SK-N-MC (cell line): Measurements from ENCODE around the gene MXRA5.
"Not testable (repeated sequence)": the region's sequence is repeated elsewhere in the genome, so short reads cannot be mapped to it uniquely, and the experiment has no call there.

Source experiments
- DNase-seq: peaks from one replicate; pipeline ENCODE4 v3.0.0-alpha.2; 2011; ENCODE audit warnings: low read depth, low spot score
- H3K27ac ChIP-seq: fragments of 200-600 bp; sonication (generic); 2 replicates; pipeline ENCODE4 v1.5.1; 2016; ENCODE audit warnings: mixed run types
- H3K36me3 ChIP-seq: fragments of 200-600 bp; sonication (generic); 2 replicates; pipeline ENCODE4 v1.6.1; 2017; ENCODE audit warnings: antibody characterized with exemption, low read length, mixed read lengths; ENCODE audit not compliant: insufficient read depth
- H3K4me3 ChIP-seq: fragments of 200-600 bp; sonication (generic); 2 replicates; pipeline ENCODE4 v1.5.1; 2016
- H3K9ac ChIP-seq: fragments of 200-600 bp; sonication (generic); 2 replicates; pipeline ENCODE4 v1.8.0; 2017; ENCODE audit warnings: mixed run types, mixed read lengths; ENCODE audit not compliant: insufficient read length
- H3K9me3 ChIP-seq: fragments of 200-600 bp; sonication (generic); 2 replicates; pipeline ENCODE4 v1.6.1; 2017; ENCODE audit warnings: low read depth, mild to moderate bottlenecking, antibody characterized with exemption, low read length, moderate library complexity, mixed read lengths
- EZH2 ChIP-seq: fragments of 200-600 bp; sonication (generic); IDR thresholded peaks from one replicate; pipeline ENCODE4 v1.6.1; 2017; ENCODE audit warnings: antibody characterized with exemption
- FOXP2 ChIP-seq: optimal IDR thresholded peaks from 2 replicates; pipeline ENCODE3; 2011; ENCODE audit warnings: mild to moderate bottlenecking, moderate library complexity; ENCODE audit not compliant: insufficient read depth; ENCODE audit errors: extremely low read length, control extremely low read depth
- POLR2AphosphoS5 ChIP-seq: IDR thresholded peaks from 2 replicates; pipeline ENCODE4 v1.6.1; 2012; ENCODE audit warnings: mild to moderate bottlenecking, low read depth, low read length, borderline replicate concordance

MXRA5 gene

DNA sequence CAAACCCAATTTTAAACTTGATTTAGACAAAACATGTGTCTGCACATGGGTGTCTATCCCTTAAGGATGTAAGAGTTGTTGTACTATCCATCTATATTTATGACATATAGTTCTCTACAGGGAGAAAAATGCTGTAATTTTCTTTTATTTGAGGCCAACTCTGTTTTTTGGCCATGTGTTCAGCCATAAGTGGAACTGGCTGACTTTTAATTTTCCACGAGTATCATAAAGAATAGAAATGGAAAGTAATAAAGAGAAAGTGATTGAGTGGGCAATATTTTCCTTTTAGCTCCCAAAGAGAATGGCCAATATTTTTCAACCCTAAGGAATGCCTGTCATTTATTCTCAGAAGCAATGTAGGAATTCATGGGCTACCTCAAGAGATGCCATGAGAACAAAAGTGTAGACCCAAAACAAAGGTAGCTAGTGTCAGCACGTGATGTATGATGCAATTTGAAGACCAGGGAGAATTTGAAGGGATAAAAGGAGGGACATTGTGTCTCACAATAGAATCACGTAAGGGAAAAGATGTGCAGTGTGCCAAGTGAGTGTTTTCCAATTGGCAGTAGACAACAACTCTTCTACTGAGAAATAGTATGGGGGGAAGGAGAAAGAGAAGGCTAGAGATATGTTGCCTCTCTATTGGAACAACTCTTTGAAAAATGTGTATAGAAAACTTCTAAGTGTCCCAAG is 27.8 kb upstream of the MXRA5 start:
- Histone ChIP-seq H3K4me3 (no peak overlapping the region), H3K9me3 (no peaks in the 10 kb centered on the region), H3K36me3 (no peaks in the 10 kb centered on the region), H3K27ac (no peak overlapping the region), H3K9ac (no peak overlapping the region)
- no peak for DNase-seq
- TF ChIP-seq POLR2AphosphoS5 (no peak), EZH2 (no peak), FOXP2 (no peak)

DNA sequence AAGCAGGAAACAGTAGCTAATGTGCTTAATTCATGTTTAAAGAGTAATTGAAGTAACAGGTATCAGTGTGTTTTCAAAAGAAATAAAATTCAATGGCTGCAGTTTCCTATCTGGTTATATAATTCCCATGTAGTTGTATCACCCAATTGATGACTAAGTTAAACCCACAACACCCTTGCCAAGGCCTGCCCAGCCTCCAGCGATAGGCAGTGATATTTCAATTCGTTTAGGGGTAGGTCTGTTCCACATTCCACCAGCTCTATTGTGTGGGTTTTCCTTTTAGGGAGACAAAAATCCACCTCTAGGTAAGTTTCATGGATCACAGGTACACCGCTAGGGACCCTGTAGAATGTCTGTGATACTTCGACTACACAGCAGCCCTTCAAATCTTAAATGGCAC is 24.7 kb upstream of the MXRA5 start:
- no peak overlapping the region for H3K9ac ChIP-seq
- H3K4me3 ChIP-seq, result no peak overlapping the region
- no peak for DNase-seq
- no peak overlapping the region for H3K27ac ChIP-seq
- no peak for TF ChIP-seq FOXP2
- TF ChIP-seq EZH2, result no peak
- no peak for TF ChIP-seq POLR2AphosphoS5
- no peaks in the 10 kb centered on the region for H3K36me3 ChIP-seq
- no peaks in the 10 kb centered on the region for H3K9me3 ChIP-seq

DNA sequence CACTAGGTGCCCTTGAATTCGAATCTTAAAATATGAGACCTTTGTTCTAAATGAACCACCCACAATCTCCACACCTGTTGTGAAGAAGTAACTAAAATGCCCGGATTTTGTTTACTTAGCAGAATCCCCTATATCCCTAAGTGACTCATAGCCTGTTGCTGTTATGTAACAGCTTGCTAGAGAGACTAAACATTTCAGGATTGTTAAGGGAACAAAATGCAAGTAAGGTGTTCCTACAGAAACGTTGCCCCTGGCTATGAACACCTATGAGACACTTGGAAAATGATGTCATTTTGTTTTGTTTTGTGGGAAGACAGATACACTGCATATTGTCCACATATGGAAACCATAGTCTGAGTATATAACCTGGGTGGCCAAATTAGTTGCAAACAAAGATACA is 24.2 kb upstream of the MXRA5 start:
- Histone ChIP-seq H3K4me3 (no peak overlapping the region), H3K27ac (no peak overlapping the region), H3K9ac (no peak overlapping the region), H3K36me3 (no peaks in the 10 kb centered on the region), H3K9me3 (no peaks in the 10 kb centered on the region)
- TF ChIP-seq POLR2AphosphoS5 (no peak), FOXP2 (no peak), EZH2 (no peak)
- no peak for DNase-seq

DNA sequence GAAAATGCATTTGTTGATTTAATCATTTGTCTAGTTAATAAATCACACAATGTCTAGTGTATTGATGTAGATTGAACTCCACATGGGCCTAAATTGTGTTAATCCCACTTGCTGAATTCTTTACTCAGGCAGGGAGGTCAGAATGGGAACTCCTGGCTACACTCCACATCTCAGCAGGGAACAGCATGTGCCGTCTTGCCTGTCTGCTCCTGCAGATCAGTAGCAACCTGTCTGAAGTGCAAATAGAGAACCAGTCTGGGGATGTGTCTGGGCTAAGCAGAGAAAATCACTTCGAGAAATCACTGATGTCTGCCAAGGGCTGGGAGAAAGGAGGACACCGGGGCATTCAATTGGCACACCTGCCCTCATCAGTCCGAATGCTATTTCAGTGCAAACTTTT is 16.5 kb upstream of the MXRA5 start:
- H3K9ac ChIP-seq, result no peak overlapping the region
- DNase-seq, result no peak
- TF ChIP-seq POLR2AphosphoS5 (no peak), FOXP2 (no peak), EZH2 (no peak)
- no peaks in the 10 kb centered on the region for H3K9me3 ChIP-seq
- no peaks in the 10 kb centered on the region for H3K36me3 ChIP-seq
- H3K4me3 ChIP-seq, result no peak overlapping the region
- no peak overlapping the region for H3K27ac ChIP-seq

DNA sequence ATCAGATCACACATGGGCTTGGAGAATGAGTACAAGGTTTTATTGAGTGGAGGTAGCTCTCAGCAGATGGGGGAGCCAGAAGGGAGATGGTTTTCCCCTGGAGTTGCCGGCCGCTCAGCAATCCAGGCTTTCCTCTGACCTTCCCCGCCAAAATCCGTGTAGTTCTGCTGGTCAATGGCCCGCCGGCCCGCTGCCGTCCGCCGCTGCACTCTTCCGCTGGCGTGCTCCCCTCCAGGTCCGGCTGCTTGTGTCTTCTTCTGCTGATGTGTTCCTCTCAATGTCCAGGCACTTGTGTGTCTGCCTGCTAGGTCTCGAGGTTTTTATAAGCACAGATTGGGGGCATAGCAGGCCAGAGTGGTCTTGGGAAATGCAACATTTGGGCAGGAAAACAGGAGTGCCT is 14.4 kb upstream of the MXRA5 start:
- DNase-seq, result no peak
- H3K4me3 ChIP-seq, result no peak overlapping the region
- H3K9me3 ChIP-seq, result no peaks in the 10 kb centered on the region
- no peak overlapping the region for H3K27ac ChIP-seq
- TF ChIP-seq EZH2 (no peak), FOXP2 (no peak), POLR2AphosphoS5 (no peak)
- no peak overlapping the region for H3K9ac ChIP-seq
- no peaks in the 10 kb centered on the region for H3K36me3 ChIP-seq

DNA sequence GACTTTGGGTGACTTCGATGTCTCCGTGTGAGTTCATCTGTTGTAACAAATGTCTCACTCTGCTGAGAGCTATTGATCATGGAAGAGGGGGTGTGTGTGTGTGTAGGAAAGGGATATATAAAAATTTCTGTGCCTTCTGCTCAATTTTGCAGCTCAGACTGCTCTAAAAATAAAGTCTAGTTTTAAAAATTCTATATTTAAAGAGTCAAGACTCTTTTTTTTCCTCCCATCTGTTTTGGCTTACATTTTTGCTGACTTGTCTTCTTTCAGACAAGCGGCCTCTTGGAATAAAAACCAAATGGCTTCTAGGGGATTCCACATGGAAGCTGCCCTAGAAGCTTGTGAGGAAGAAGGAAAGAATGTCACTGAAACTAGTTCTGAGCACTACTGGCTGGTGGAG is 6.3 kb upstream of the MXRA5 start:
- peak overlapping the region; percentile 89 for H3K27ac ChIP-seq
- not testable (repeated sequence) for H3K36me3 ChIP-seq, H3K9me3 ChIP-seq, H3K9ac ChIP-seq, DNase-seq
- H3K4me3 ChIP-seq, result peak overlapping the region; percentile 54; the same call in 1 of the 2 replicates

DNA sequence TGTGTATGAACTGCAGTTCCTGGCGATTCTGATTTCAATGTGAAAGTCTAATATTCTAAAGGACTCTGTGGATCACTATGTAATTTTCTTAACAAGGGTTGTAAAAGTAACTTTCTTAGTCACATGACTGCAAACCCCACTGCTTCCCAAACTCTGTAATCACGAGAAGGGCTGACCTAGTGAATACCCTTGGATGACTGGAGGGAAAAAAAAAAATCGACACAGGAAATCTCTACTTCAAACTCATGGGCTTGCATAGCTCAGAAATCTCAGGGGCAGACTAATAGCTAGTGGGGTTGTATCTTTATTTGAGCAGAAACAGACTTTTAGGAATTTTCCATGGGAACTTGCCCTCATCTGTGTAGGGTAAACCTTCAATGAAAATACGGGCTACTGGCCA is 4.8 kb upstream of the MXRA5 start:
- Histone ChIP-seq H3K9me3 (no peaks in the 10 kb centered on the region), H3K36me3 (no peaks in the 10 kb centered on the region), H3K4me3 (peak overlapping the region; percentile 50), H3K27ac (peak overlapping the region; percentile 81), H3K9ac (no peak overlapping the region)
- TF ChIP-seq EZH2, result no peak
- TF ChIP-seq FOXP2, result no peak
- no peak for TF ChIP-seq POLR2AphosphoS5
- peak; percentile 39 for DNase-seq

DNA sequence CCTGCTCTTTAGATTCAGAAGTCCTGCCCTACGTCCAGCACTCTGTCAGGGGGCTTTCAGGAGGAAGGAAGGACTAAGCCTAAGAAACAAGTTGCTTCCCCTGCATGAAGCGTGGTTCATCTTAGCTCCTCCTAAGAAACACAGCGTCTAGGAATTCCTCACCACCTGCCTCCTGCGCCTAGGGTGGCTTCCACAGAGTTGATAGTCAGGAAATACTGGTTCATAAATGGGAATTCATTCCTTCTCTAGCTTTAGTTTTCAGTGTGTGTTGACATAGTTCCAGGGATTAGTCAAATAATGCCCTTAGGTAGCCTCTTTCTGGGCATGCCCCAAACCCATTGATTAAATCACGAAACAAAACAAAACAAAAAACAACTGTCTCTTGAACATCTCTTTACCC is 1.7 kb upstream of the MXRA5 start:
- TF ChIP-seq EZH2 (no peak), FOXP2 (no peak), POLR2AphosphoS5 (no peak)
- H3K4me3 ChIP-seq, result no peak overlapping the region
- H3K27ac ChIP-seq, result no peak overlapping the region
- H3K9ac ChIP-seq, result no peak overlapping the region
- H3K9me3 ChIP-seq, result no peaks in the 10 kb centered on the region
- no peaks in the 10 kb centered on the region for H3K36me3 ChIP-seq
- DNase-seq, result no peak

DNA sequence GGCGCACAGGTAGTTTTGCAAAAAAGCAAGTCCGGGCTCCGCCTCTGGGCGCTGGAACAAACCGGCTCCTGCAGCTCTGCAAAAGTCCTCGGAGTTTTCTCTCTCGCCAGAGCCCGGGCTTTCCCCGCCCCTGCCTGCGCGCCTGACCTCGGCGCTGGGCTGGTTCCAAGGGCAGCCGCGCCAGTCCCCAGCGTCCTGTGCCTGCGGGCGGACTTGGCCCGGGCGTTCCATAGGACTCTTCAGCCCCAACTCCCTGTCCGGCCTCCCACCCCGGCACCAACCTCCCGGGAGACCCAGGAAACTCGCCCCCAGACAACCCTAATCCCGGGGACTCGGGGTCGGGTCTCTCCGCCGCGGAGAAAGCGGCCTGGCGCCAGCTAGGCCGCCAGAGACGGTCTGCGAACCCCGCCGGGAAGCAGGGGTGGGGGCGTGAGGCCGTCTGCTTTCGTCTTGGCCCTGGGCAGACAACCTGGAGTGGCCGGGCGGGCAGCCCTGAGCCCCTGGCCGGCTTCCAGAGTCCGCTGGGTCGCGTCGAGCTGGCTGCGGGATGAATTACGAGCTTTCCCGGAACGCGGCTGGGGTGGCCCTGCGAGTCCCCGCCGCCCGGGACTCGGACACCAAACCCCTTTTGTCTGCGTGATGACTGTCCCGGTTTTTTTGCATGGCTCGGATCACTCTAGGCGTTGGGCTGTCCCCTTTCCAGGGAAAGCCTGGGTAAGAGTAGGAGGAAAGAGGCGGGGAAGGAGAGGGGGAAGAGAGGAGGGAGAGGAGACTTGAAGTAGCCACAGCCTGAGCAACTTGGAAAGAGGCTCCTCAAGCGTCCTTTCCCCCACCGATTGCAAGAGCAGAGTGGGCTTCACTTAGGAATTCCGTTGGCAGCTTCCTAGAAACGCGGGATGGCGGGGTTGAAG is 916 bp downstream of the MXRA5 start:
- no peak overlapping the region for H3K4me3 ChIP-seq

DNA sequence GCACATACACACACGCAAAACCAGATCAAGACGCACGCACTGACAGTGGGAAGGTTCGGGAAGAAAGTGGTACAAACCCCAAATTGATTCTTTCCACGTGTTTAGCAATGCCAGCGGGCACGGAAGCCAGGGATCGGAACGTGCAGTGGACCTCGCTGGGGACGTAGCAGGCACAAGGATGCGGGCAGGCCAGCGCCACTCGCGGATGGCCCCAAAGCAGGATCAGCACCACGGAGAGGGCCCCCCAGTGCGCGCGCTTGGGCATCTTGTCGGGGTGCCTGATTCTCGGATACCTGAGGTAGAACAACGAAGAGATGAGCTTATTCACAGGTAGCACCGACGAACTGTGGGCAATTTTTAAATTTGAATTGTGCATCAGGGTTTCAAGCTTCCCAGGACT is 2.9 kb downstream of the MXRA5 start:
- H3K9ac ChIP-seq, H3K36me3 ChIP-seq, DNase-seq, H3K9me3 ChIP-seq, H3K27ac ChIP-seq, H3K4me3 ChIP-seq: not testable (repeated sequence)

More for the DNA sequence above, 916 bp downstream of the MXRA5 start:
- H3K9ac ChIP-seq, result no peak overlapping the region
- no peaks in the 10 kb centered on the region for H3K36me3 ChIP-seq
- no peak overlapping the region for H3K27ac ChIP-seq
- TF ChIP-seq POLR2AphosphoS5 (no peak), FOXP2 (no peak), EZH2 (no peak)
- DNase-seq, result no peak
- H3K9me3 ChIP-seq, result no peaks in the 10 kb centered on the region
